GM18502 (cell line): Measurements from ENCODE around the gene EIF1AX.
"Not testable (repeated sequence)": the region's sequence is repeated elsewhere in the genome, so short reads cannot be mapped to it uniquely, and the experiment has no call there.

Experiments
- ATAC-seq: cut with Tn5 transposase; IDR thresholded peaks from one replicate; pipeline ENCODE4 v1.9.1; 2021; ENCODE audit warnings: mild to moderate bottlenecking; ENCODE audit not compliant: unreplicated experiment, poor library complexity

EIF1AX gene

GRCh38 chrX:20141281-20142220 lies at the start of gene EIF1AX:
Gene EIF1AX, minus strand, starts transcription at chrX:20141838. Its CDS starts 198 bp downstream, at chrX:20141640.
- peak; percentile 99 for ATAC-seq

- no peak for ATAC-seq
These were observed 47.5 kb upstream of the EIF1AX start for GRCh38 chrX:20189171-20189570.

GRCh38 chrX:20181598-20182329 lies 40.1 kb upstream of the EIF1AX start:
- peak; percentile 47 for ATAC-seq

- ATAC-seq, result no peak
These were observed 35.5 kb upstream of the EIF1AX start for GRCh38 chrX:20177093-20177492.

- no peak for ATAC-seq
These were observed 32.2 kb upstream of the EIF1AX start for GRCh38 chrX:20173856-20174255.

- no peak for ATAC-seq
These were observed 31.7 kb upstream of the EIF1AX start for GRCh38 chrX:20173313-20173712.

- ATAC-seq, result no peak
These were observed 30.2 kb upstream of the EIF1AX start for GRCh38 chrX:20171887-20172286.

- not testable (repeated sequence) for ATAC-seq
These were observed 20.9 kb upstream of the EIF1AX start for GRCh38 chrX:20162516-20162915.

GRCh38 chrX:20159797-20160385 lies 18.3 kb upstream of the EIF1AX start:
- no peak for ATAC-seq

GRCh38 chrX:20151689-20152088 lies 10.1 kb upstream of the EIF1AX start:
- ATAC-seq, result no peak

- no peak for ATAC-seq
These were observed 7.7 kb upstream of the EIF1AX start for GRCh38 chrX:20149326-20149725.

GRCh38 chrX:20147561-20147960 lies 5.9 kb upstream of the EIF1AX start:
- ATAC-seq, result no peak

- ATAC-seq, result no peak
These were observed 2.9 kb upstream of the EIF1AX start for GRCh38 chrX:20144491-20144890.

- no peak for ATAC-seq
These were observed 1.9 kb upstream of the EIF1AX start for GRCh38 chrX:20143561-20143960.

GRCh38 chrX:20143111-20143510 lies 1.5 kb upstream of the EIF1AX start:
- ATAC-seq, result no peak

- no peak for ATAC-seq
These were observed 1.2 kb downstream of the EIF1AX start for GRCh38 chrX:20140420-20140819.

GRCh38 chrX:20139966-20140365 lies 1.7 kb downstream of the EIF1AX start:
- no peak for ATAC-seq

- no peak for ATAC-seq
These were observed 5.7 kb downstream of the EIF1AX start for GRCh38 chrX:20135944-20136343.

- no peak for ATAC-seq
These were observed 9.0 kb downstream of the EIF1AX start for GRCh38 chrX:20132666-20133065.

GRCh38 chrX:20130357-20130756 lies 11.3 kb downstream of the EIF1AX start:
- ATAC-seq, result no peak

- no peak for ATAC-seq
These were observed 12.1 kb downstream of the EIF1AX start for GRCh38 chrX:20129547-20129946.
